Naive thymus-derived CD4-positive, alpha-beta T cell (primary cell): ENCODE data around the gene ITGBL1. TPM values are rescaled to one million over a fixed set of nuclear protein-coding genes. Genes with fewer than 3 reads are reported as not detected.

ENCODE experiments used
- ATAC-seq: fragments of 150-1000 bp; cut with Tn5 transposase; 2 replicates; pipeline ENCODE4 v1.10.0; 2021; ENCODE audit warnings: mild to moderate bottlenecking, moderate library complexity
- CTCF ChIA-PET: fragments of 350-600 bp; sonication (Branson Sonifier 250); formaldehyde crosslinking; loops from one replicate; lab custom pipeline; 2021; ENCODE audit warnings: antibody characterized with exemption; lab: Charles Lee
- POLR2A ChIA-PET: fragments of 350-600 bp; sonication (Branson Sonifier 250); formaldehyde crosslinking; loops from one replicate; lab custom pipeline; 2021; ENCODE audit warnings: antibody characterized with exemption, inconsistent platforms; lab: Charles Lee
- DNase-seq, 9 donors: peaks; one replicate each; pipeline versions ENCODE4 v3.0.0 to v3.0.0-alpha.2; 2020 to 2022; ENCODE audit warnings: mixed read lengths in 1 of 9
- H3K27ac ChIP-seq: one replicate; pipeline ENCODE4 v1.7.0; 2013; ENCODE audit warnings: mild to moderate bottlenecking, low read depth, low read length, moderate library complexity
- H3K27me3 ChIP-seq, 2 donors: one replicate each; pipeline ENCODE4 v1.7.0; 2013; ENCODE audit warnings: low read length in 2 of 2, mild to moderate bottlenecking in 2 of 2, moderate library complexity in 2 of 2; ENCODE audit not compliant: control insufficient read depth in 2 of 2, insufficient read depth in 2 of 2
- H3K36me3 ChIP-seq, 3 experiments: 1 replicate in 2 of 3; 2 replicates in 1 of 3; pipeline ENCODE4 v1.7.0; 2013; ENCODE audit warnings: low read length in 3 of 3, mild to moderate bottlenecking in 3 of 3, moderate library complexity in 1 of 3; ENCODE audit not compliant: insufficient read depth in 3 of 3, control insufficient read depth in 2 of 3
- H3K4me1 ChIP-seq, 2 donors: one replicate each; pipeline ENCODE4 v1.7.0; 2013; ENCODE audit warnings: low read length in 2 of 2, mild to moderate bottlenecking in 2 of 2, moderate library complexity in 1 of 2; ENCODE audit not compliant: control insufficient read depth in 2 of 2, insufficient read depth in 2 of 2
- H3K4me3 ChIP-seq: 2 replicates; pipeline ENCODE4 v1.7.0; 2013; ENCODE audit warnings: mild to moderate bottlenecking, low read length
- H3K9me3 ChIP-seq, 3 experiments: 1 replicate in 2 of 3; 2 replicates in 1 of 3; pipeline ENCODE4 v1.7.0; 2013; ENCODE audit warnings: low read length in 3 of 3; ENCODE audit not compliant: control insufficient read depth in 2 of 3
- H3K27ac Mint-ChIP-seq, 9 donors: one replicate each; pipeline ENCODE4 v1.8.0; 2020 to 2022; ENCODE audit warnings: mixed read lengths in 9 of 9, mild to moderate bottlenecking in 8 of 9, moderate library complexity in 5 of 9, inconsistent platforms in 2 of 9
- H3K27me3 Mint-ChIP-seq, 5 donors: one replicate each; pipeline ENCODE4 v1.8.0; 2021 to 2022; ENCODE audit warnings: mixed read lengths in 5 of 5, mild to moderate bottlenecking in 1 of 5
- H3K36me3 Mint-ChIP-seq, 5 donors: one replicate each; pipeline ENCODE4 v1.8.0; 2020 to 2022; ENCODE audit warnings: mixed read lengths in 5 of 5, mild to moderate bottlenecking in 3 of 5, inconsistent platforms in 1 of 5
- H3K4me1 Mint-ChIP-seq, 7 donors: one replicate each; pipeline ENCODE4 v1.8.0; 2020 to 2022; ENCODE audit warnings: mixed read lengths in 7 of 7, mild to moderate bottlenecking in 3 of 7, inconsistent platforms in 1 of 7
- H3K4me3 Mint-ChIP-seq, 10 donors: one replicate each; pipeline ENCODE4 v1.8.0; 2020 to 2022; ENCODE audit warnings: mild to moderate bottlenecking in 10 of 10, mixed read lengths in 10 of 10, moderate library complexity in 6 of 10, inconsistent platforms in 2 of 10
- H3K9me3 Mint-ChIP-seq, 11 donors: one replicate each; pipeline ENCODE4 v1.8.0; 2020 to 2022; ENCODE audit warnings: mixed read lengths in 11 of 11, mild to moderate bottlenecking in 4 of 11, inconsistent platforms in 1 of 11, moderate library complexity in 1 of 11
- intact Hi-C, 2 donors: fragments of 100-400 bp; cut with micrococcal nuclease; formaldehyde crosslinking; loops; one replicate each; pipeline ENCODE4 v1.15.1; 2023
- polyA plus RNA-seq, 2 donors: library from polyadenylated mRNA; unstranded; fragments of 300-500 nt; fragmentation: Illumina TruSeq; gene quantifications; one replicate each; pipeline ENCODE4 v1.2.3, GENCODE V29; 2021
- total RNA-seq, 6 experiments: library from RNA in 5 of 6; stranded (reverse) in 5 of 6; gene quantifications; 1 replicate in 5 of 6; 2 replicates in 1 of 6; pipeline ENCODE4 v1.2.3 and lab custom pipeline; 2021 to 2026

ITGBL1 gene
- total and polyA plus RNA-seq, 7 experiments from 2014 or later, result not detected

DNA sequence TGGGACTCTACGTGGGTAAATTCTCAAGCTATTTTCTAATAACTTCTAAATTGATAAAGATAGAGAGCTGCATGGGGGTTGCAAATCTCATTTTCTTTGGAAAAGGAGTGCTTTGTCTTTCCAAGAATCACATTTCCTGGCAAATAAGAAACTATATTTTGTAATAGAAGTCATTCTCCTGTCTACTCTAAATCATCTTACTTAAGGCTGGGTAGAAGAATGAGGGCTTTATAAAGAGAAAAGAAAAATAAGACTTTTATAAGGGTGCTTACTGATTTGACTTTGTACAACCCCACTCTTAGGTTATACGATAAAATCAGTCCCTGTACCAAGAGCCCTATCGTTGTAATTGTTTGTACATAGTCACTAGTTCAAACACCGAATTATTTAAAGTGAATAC lies 14.9 kb downstream of the ITGBL1 start:
- ATAC-seq, result no peak
- Mint-ChIP-seq H3K36me3 (no peaks in the 10 kb centered on the region), H3K27ac (no peak overlapping the region), H3K4me3 (no peak overlapping the region), H3K4me1 (no peaks in the 10 kb centered on the region), H3K9me3 (peaks cover 0 to 2% (median 0%) of the 10 kb centered on the region in 11 donors), H3K27me3 (peaks cover 0 to 17% (median 9%) of the 10 kb centered on the region in 5 donors)
- H3K9me3 ChIP-seq, result no peaks in the 10 kb centered on the region
- no peak overlapping the region for H3K27ac ChIP-seq
- no peaks in the 10 kb centered on the region for H3K36me3 ChIP-seq
- POLR2A ChIA-PET, result no interaction called here
- intact Hi-C loops, result no loop called here
- H3K4me1 ChIP-seq, result no peaks in the 10 kb centered on the region
- no peak for DNase-seq
- no peak overlapping the region for H3K4me3 ChIP-seq
- no peaks in the 10 kb centered on the region for H3K27me3 ChIP-seq
- CTCF ChIA-PET, result no interaction called here

DNA sequence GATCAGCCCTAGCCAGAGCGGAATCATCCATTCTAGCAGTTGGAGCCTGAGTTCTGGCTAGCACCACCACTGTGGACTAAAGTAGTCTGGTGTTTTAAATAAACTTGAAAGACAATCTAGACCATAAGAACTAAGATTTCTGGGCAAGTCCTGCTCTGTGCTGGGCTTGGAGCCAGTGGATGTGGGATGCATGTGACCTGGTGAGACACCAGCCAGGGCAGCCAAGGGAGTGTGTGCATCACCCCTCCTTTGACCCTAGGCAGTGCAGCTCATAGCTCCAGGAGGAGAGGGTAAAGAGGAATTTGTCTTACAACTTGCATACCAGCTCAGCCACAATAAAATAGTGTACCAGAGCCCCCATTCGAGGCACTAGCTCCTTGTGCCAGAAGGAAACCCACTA lies 21.0 kb downstream of the ITGBL1 start:
- ChIA-PET POLR2A (no interaction called here), CTCF (no interaction called here)
- H3K4me3 Mint-ChIP-seq, result no peak overlapping the region

GRCh38 chr13:101474419-101474957 lies 22.0 kb downstream of the ITGBL1 start:
- intact Hi-C loops, result no loop called here
- Mint-ChIP-seq H3K36me3 (no peaks in the 10 kb centered on the region), H3K27ac (no peak overlapping the region), H3K4me3 (no peak overlapping the region), H3K27me3 (peaks cover 0 to 32% (median 20%) of the 10 kb centered on the region in 5 donors), H3K9me3 (peaks cover 0 to 2% (median 0%) of the 10 kb centered on the region in 11 donors), H3K4me1 (no peaks in the 10 kb centered on the region)
- H3K4me1 ChIP-seq, result no peaks in the 10 kb centered on the region
- ChIA-PET CTCF (no interaction called here), POLR2A (no interaction called here)
- ATAC-seq (no peak), DNase-seq (no peak)
- H3K4me3 ChIP-seq, result no peak overlapping the region
- no peaks in the 10 kb centered on the region for H3K27me3 ChIP-seq
- H3K9me3 ChIP-seq, result no peaks in the 10 kb centered on the region
- no peak overlapping the region for H3K27ac ChIP-seq
- H3K36me3 ChIP-seq, result no peaks in the 10 kb centered on the region

More for the DNA sequence above, 21.0 kb downstream of the ITGBL1 start:
- peaks cover 0 to 2% (median 0%) of the 10 kb centered on the region in 11 donors for H3K9me3 Mint-ChIP-seq
- H3K27me3 Mint-ChIP-seq, result peaks cover 0 to 28% (median 20%) of the 10 kb centered on the region in 5 donors
- no peak overlapping the region for H3K4me3 ChIP-seq
- no peaks in the 10 kb centered on the region for H3K9me3 ChIP-seq
- H3K27ac ChIP-seq, result no peak overlapping the region
- H3K4me1 Mint-ChIP-seq, result no peaks in the 10 kb centered on the region
- no peak for DNase-seq
- no peaks in the 10 kb centered on the region for H3K36me3 Mint-ChIP-seq
- H3K4me1 ChIP-seq, result no peaks in the 10 kb centered on the region
- intact Hi-C loops, result no loop called here
- no peak for ATAC-seq
- no peaks in the 10 kb centered on the region for H3K36me3 ChIP-seq
- no peaks in the 10 kb centered on the region for H3K27me3 ChIP-seq
- H3K27ac Mint-ChIP-seq, result no peak overlapping the region

- H3K27ac Mint-ChIP-seq, result no peak overlapping the region
- H3K4me3 Mint-ChIP-seq, result no peak overlapping the region
- no peaks in the 10 kb centered on the region for H3K4me1 ChIP-seq
- H3K36me3 Mint-ChIP-seq, result no peaks in the 10 kb centered on the region
- no peaks in the 10 kb centered on the region for H3K36me3 ChIP-seq
- DNase-seq (no peak), ATAC-seq (no peak)
- no peak overlapping the region for H3K27ac ChIP-seq
- H3K4me3 ChIP-seq, result no peak overlapping the region
- H3K9me3 Mint-ChIP-seq, result peaks cover 0 to 3% (median 0%) of the 10 kb centered on the region in 11 donors
- no peaks in the 10 kb centered on the region for H3K9me3 ChIP-seq
- ChIA-PET POLR2A (no interaction called here), CTCF (no interaction called here)
- intact Hi-C loops, result no loop called here
- no peaks in the 10 kb centered on the region for H3K27me3 ChIP-seq
- peaks cover 0 to 33% (median 24%) of the 10 kb centered on the region in 5 donors for H3K27me3 Mint-ChIP-seq
- no peaks in the 10 kb centered on the region for H3K4me1 Mint-ChIP-seq
These were observed 23.1 kb downstream of the ITGBL1 start for GRCh38 chr13:101475536-101475935.

DNA sequence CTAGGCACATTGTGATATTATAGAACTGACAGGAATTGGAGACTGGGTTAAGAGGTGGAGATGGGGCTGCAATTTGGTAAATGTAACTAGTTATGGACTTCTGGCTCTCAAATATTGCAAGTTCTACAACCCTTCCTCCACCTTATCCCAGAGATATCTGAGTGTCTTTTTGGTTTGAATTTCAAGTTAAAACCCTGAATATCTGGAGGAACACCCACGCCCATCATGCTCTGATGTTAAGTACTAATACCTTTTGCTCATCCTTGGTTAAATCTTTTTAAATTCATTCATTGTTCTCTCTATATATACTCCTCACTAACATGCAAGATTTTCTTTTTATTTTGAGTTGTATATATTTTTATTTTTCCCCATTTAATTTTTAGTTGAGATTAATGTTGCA lies 28.9 kb downstream of the ITGBL1 start:
- no peak for ATAC-seq
- H3K4me1 Mint-ChIP-seq, result no peaks in the 10 kb centered on the region

DNA sequence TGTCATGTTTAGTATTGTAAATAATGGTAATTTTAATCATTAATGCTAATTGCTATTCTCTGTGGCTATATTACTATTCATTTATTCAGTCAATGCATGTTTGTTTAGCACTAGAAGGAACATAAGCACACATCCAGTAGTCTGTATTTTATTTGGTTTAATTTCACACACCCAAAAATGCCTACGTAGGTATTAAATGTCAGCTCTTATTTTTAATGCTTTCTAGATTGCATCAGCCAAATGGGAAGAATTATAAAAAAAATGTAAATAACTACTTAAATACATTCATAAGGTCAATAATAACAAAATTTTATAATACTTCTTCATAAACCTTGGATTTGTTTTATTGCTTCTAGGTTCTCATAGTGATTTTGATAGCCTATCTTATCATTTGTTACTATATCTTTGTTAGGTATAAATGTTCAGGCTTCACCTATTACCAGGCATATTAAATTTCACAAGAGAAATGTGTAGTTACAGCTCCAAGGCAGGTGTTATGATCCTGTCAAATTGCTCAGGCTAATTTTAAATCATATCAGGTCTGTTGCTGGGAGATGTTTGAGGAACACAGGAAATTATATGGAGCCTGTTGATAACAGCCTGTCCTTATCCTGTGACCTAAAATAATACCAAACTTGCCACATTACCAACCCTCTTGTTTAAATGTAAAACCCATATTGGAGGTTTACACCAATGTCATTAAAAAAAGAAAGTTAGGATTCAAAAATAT lies 34.4 kb downstream of the ITGBL1 start:
- Mint-ChIP-seq H3K36me3 (no peaks in the 10 kb centered on the region), H3K4me3 (no peak overlapping the region), H3K27ac (no peak overlapping the region), H3K4me1 (no peaks in the 10 kb centered on the region), H3K27me3 (peaks cover 0 to 23% (median 6%) of the 10 kb centered on the region in 5 donors), H3K9me3 (peaks cover 0 to 4% (median 0%) of the 10 kb centered on the region in 11 donors)
- POLR2A ChIA-PET, result no interaction called here
- ATAC-seq (no peak), DNase-seq (no peak)
- Histone ChIP-seq H3K27me3 (no peaks in the 10 kb centered on the region), H3K27ac (no peak overlapping the region), H3K36me3 (no peaks in the 10 kb centered on the region), H3K9me3 (no peaks in the 10 kb centered on the region), H3K4me3 (no peak overlapping the region), H3K4me1 (no peaks in the 10 kb centered on the region)
- intact Hi-C loops, result no loop called here
- CTCF ChIA-PET, result no interaction called here

More for the DNA sequence above, 28.9 kb downstream of the ITGBL1 start:
- CTCF ChIA-PET, result no interaction called here
- Histone ChIP-seq H3K36me3 (no peaks in the 10 kb centered on the region), H3K4me1 (no peaks in the 10 kb centered on the region), H3K27me3 (no peaks in the 10 kb centered on the region), H3K9me3 (no peaks in the 10 kb centered on the region), H3K27ac (no peak overlapping the region), H3K4me3 (no peak overlapping the region)
- H3K9me3 Mint-ChIP-seq, result peaks cover 0 to 4% (median 0%) of the 10 kb centered on the region in 11 donors
- no peak overlapping the region for H3K4me3 Mint-ChIP-seq
- DNase-seq, result no peak
- intact Hi-C loops, result no loop called here
- POLR2A ChIA-PET, result no interaction called here
- H3K36me3 Mint-ChIP-seq, result no peaks in the 10 kb centered on the region
- H3K27me3 Mint-ChIP-seq, result peaks cover 0 to 16% (median 12%) of the 10 kb centered on the region in 5 donors
- H3K27ac Mint-ChIP-seq, result no peak overlapping the region

GRCh38 chr13:101487438-101487830 lies 35.0 kb downstream of the ITGBL1 start:
- no peaks in the 10 kb centered on the region for H3K27me3 ChIP-seq
- ChIA-PET POLR2A (no interaction called here), CTCF (no interaction called here)
- Mint-ChIP-seq H3K27ac (no peak overlapping the region), H3K36me3 (no peaks in the 10 kb centered on the region), H3K4me3 (no peak overlapping the region), H3K9me3 (peaks cover 0 to 4% (median 0%) of the 10 kb centered on the region in 11 donors), H3K4me1 (no peaks in the 10 kb centered on the region), H3K27me3 (peaks cover 0 to 26% (median 5%) of the 10 kb centered on the region in 5 donors)
- H3K4me3 ChIP-seq, result no peak overlapping the region
- H3K9me3 ChIP-seq, result no peaks in the 10 kb centered on the region
- no peak overlapping the region for H3K27ac ChIP-seq
- H3K36me3 ChIP-seq, result no peaks in the 10 kb centered on the region
- DNase-seq (no peak), ATAC-seq (no peak)
- intact Hi-C loops, result no loop called here
- H3K4me1 ChIP-seq, result no peaks in the 10 kb centered on the region
